Measurements from ENCODE around the gene HNRNPLL.

- TF ChIP-seq YY1 (IDR thresholded peaks at IDR 0.05; ENCODE audit: insufficient read depth, insufficient read length) (no peak), SUZ12 (IDR thresholded peaks at IDR 0.05; ENCODE audit: extremely low read depth, insufficient read depth, insufficient read length) (no peak), ZNF274 (IDR thresholded peaks at IDR 0.05; ENCODE audit: low read depth, low read length) (no peak)
These were observed 24.7 kb upstream of the HNRNPLL start for GRCh38 chr2:38627391-38627790.
